ENCODE results near the gene PIN4.
"Not testable (repeated sequence)": the region's sequence is repeated elsewhere in the genome, so short reads cannot be mapped to it uniquely, and the experiment has no call there.

PIN4 gene

DNA sequence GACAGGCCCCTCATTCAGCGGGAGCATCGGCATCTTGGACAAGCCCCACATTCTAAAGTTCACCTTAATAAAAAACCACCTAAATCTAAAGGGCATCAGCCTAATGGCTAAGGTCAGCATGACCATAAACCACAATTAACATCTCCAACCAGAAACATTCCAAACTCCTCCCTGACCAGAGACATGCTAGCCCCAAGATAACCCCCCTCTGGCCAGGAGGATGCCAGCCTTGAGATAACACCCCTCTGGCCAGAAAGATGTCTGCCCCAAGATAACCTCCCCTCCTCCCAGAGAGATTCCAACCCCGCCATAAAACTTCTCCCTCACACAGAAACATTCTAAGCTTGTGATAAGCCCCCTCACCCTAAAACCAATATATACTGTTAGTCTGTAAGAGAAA is 38.8 kb downstream of the PIN4 start:
- H3K27me3 ChIP-seq (ENCODE audit: low read depth); H3K9me3 ChIP-seq; in situ Hi-C loops (cut with MboI; ENCODE audit: low sequenced_read_pairs); H3K4me3 ChIP-seq; DNase-seq (ENCODE audit: low spot score in 2 of 2); H3K4me1 ChIP-seq; H3K36me3 ChIP-seq (replicated peaks): not testable (repeated sequence)

- H3K4me3 ChIP-seq = no peak overlapping the region
- DNase-seq (ENCODE audit: low spot score in 2 of 2) = no peak
- H3K27me3 ChIP-seq (ENCODE audit: low read depth) = no peaks in the 10 kb centered on the region
- H3K36me3 ChIP-seq (replicated peaks) = peaks cover 23% of the 10 kb centered on the region
- in situ Hi-C loops (cut with MboI; ENCODE audit: low sequenced_read_pairs) = no loop called here
- peaks cover 8% of the 10 kb centered on the region for H3K9me3 ChIP-seq
- peaks cover 10% of the 10 kb centered on the region for H3K4me1 ChIP-seq
Observed at GRCh38 chrX:72230290-72230689, 48.7 kb downstream of the PIN4 start.

GRCh38 chrX:72236841-72237240 is 55.3 kb downstream of the PIN4 start:
- Histone ChIP-seq H3K36me3 (replicated peaks) (peaks cover 20% of the 10 kb centered on the region), H3K4me1 (peaks cover 5% of the 10 kb centered on the region), H3K4me3 (no peak overlapping the region), H3K27me3 (ENCODE audit: low read depth) (no peaks in the 10 kb centered on the region), H3K9me3 (no peaks in the 10 kb centered on the region)
- DNase-seq (ENCODE audit: low spot score in 2 of 2) = no peak
- in situ Hi-C loops (cut with MboI; ENCODE audit: low sequenced_read_pairs) = no loop called here

DNA sequence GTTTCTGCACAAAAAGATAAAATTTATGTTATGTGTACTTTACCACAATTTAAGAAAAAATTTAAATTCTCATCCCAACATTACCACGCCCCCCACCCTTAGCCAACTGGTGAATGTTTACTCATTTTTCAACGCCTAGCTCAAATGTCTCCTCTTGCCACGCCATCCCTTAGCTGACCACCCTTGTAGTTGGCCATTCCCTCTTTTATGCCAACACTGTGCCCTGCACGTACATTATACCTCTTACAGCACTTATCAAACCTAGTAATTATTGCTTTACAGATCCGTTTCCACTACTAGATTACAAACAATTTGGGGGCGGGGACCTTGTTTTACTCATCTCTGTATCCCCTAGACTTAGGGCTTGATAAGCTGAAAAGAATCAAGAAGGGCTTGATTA is 56.6 kb downstream of the PIN4 start:
- DNase-seq (ENCODE audit: low spot score in 2 of 2) = no peak
- Histone ChIP-seq H3K36me3 (replicated peaks) (peaks cover 20% of the 10 kb centered on the region), H3K4me3 (peak overlapping the region; percentile 67), H3K4me1 (peaks cover 6% of the 10 kb centered on the region), H3K9me3 (no peaks in the 10 kb centered on the region), H3K27me3 (ENCODE audit: low read depth) (no peaks in the 10 kb centered on the region)
- in situ Hi-C loops (cut with MboI; ENCODE audit: low sequenced_read_pairs) = no loop called here

DNA sequence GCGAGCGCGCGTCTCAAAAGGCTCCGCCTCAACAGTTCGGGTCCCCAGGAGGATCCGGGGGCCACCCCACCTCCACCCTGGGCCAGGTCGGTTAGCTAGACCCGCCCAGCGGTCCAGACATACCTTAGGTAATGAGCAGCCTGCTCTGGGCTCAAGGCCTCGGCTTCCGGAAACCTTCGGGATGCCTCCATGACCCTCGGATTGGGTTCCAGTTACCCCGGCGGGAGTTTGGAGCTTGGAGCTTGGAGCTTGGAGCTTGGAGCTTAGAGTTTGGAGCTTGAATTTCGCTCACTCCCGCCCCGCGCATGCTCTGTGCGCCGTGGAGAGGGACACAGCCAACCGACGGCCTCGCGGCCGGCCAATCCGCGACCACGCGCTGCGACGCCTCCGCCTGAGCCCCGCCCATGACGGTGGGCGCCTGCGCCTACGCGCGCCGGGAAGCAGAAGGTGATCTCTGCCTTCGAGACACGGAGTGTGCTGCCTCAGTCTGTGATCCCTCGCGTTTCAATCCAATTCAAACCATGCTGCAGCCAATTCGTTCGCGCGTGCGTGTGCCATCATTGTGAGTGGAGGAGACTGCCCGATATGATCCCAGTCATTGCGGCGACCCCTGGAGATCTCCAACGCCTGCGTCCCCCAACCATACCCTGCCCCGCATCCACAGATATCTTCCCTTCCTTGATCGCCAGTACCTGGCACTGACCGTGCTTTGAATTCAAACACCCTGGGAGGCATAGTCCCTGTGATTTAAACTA is 57.3 kb downstream of the PIN4 start, which contains the start of gene ERCC6L:
Gene ERCC6L (minus strand): TSS at position 307 of the 755 bp plus-strand sequence. CDS start 116 bp downstream, at position 191.
- no peaks in the 10 kb centered on the region for H3K27me3 ChIP-seq (ENCODE audit: low read depth)
- H3K9me3 ChIP-seq = no peaks in the 10 kb centered on the region
- H3K4me1 ChIP-seq = peaks cover 12% of the 10 kb centered on the region
- H3K36me3 ChIP-seq (replicated peaks) = peaks cover 20% of the 10 kb centered on the region
- peak within 1 kb of the TSS; percentile 67 for H3K4me3 ChIP-seq
- in situ Hi-C loops (cut with MboI; ENCODE audit: low sequenced_read_pairs) = no loop called here
- DNase-seq (ENCODE audit: low spot score in 2 of 2) = peak; percentile 92 to 97

DNA sequence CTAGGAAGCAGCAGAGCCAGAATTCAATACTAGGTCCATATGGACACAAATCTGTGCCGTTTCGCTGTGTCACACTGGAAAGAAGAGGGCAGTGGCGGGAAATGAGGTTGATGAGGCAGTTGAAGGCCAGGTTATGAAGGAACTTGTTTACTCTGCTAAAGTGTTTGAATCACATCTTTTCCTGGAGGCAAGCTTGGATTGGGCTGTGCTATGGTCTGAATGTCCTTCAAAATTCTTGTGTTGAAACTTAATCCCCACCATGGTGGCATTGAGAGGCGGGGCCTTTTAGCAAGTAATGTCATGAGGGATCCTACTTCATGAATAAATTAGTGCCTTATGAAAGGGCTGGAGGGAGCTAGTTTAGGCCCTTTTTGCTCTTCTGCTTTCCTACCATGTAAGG is 59.4 kb downstream of the PIN4 start:
- Histone ChIP-seq H3K4me3 (no peak overlapping the region), H3K27me3 (ENCODE audit: low read depth) (no peaks in the 10 kb centered on the region), H3K9me3 (no peaks in the 10 kb centered on the region), H3K4me1 (peaks cover 12% of the 10 kb centered on the region), H3K36me3 (replicated peaks) (peaks cover 6% of the 10 kb centered on the region)
- in situ Hi-C loops (cut with MboI; ENCODE audit: low sequenced_read_pairs) = no loop called here
- DNase-seq (ENCODE audit: low spot score in 2 of 2) = no peak

DNA sequence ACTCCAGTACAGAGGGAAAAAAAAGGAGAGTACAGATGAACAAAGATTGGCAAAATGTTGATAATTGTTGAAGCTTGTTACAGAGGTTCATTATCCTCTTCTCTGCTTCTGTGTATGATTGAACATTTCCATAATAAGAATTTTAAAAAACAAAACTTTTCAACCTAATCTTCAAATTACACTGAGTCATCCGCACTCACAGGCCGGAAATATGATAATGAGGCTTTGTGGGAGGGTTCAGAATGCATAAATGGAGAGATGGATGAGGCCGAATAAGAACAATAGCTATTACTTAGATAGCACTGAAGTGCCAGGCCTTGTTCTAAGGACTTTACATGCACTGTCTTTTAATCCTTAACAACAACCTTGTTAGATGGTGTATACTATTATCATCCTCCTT is 61.9 kb downstream of the PIN4 start:
- in situ Hi-C loops (cut with MboI; ENCODE audit: low sequenced_read_pairs) = no loop called here
- Histone ChIP-seq H3K9me3 (no peaks in the 10 kb centered on the region), H3K27me3 (ENCODE audit: low read depth) (no peaks in the 10 kb centered on the region), H3K36me3 (replicated peaks) (no peaks in the 10 kb centered on the region), H3K4me1 (peaks cover 9% of the 10 kb centered on the region), H3K4me3 (no peak overlapping the region)
- DNase-seq (ENCODE audit: low spot score in 2 of 2) = peak in 1 of 2 experiments; percentile 24

DNA sequence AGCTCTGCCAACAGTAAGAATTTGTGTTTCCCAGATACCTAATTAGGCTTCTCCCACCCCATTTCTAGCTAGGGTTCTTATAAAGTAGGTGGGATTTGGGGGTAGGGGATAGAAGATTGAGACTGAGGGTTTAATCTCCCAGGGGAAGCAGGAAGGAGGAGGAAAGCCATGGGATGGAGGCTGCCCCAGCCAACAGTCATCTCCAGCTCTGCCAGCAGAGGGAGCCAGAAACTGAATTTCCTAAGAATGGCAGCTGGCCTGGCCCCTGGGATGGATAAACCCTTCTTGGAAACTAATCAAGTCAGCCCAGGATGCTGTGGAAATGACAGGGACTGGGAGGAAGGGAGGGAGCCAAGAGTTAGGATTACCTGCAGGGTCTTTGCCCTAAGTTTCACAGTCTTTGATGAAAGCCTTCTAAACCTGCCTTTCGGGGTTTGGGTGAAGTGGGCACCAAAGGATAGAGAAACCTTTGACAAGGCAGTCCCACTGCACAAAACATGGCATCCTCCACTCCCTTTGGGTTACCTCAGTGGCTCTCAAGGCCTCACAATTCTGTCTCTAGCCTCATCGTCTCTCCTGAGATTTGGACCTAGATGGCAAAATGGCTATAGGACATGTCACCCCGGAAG is 64.0 kb downstream of the PIN4 start:
- H3K4me3 ChIP-seq = no peak overlapping the region
- peaks cover 6% of the 10 kb centered on the region for H3K4me1 ChIP-seq
- DNase-seq (ENCODE audit: low spot score in 2 of 2) = peak; percentile 60 to 85
- H3K9me3 ChIP-seq = no peaks in the 10 kb centered on the region
- in situ Hi-C loops (cut with MboI; ENCODE audit: low sequenced_read_pairs) = no loop called here
- no peaks in the 10 kb centered on the region for H3K27me3 ChIP-seq (ENCODE audit: low read depth)
- H3K36me3 ChIP-seq (replicated peaks) = no peaks in the 10 kb centered on the region

DNA sequence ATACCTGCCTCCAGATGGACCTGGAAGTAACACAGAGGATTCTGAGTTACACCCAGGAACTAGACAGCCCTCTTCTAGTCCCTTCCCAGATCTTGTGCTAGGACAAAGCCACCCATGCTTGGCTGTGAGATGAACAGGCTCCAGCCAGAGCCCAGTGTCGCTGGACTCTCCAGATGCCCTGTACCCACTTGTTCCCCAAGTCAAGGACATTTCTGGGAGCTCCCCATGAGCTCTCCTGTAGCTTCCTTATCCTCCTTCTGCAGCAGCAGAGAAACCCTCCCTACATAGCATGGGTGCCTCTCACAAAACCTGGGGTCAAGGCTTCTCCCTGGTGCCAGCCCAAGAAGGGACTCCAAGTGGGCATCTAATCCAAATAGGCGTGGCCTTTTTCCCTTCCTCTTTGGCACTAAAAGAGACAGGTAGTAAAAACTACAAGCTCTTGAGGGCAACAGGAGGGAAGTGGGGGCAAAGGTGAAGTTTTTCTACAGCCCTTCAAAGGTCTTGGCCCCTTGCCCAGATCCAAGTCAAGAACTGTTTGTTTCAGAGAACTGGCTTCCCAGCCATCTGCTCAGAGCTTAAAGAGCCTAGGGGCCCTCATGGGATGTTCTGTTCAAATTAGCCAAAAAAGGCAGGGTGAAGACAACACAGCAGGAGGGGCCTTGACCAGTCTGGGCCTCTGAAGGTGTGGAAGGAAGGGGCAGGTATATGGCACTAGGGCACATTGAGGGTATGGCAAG is 65.8 kb downstream of the PIN4 start:
- no peaks in the 10 kb centered on the region for H3K27me3 ChIP-seq (ENCODE audit: low read depth)
- H3K36me3 ChIP-seq (replicated peaks) = no peaks in the 10 kb centered on the region
- H3K4me3 ChIP-seq = no peak overlapping the region
- no peaks in the 10 kb centered on the region for H3K9me3 ChIP-seq
- H3K4me1 ChIP-seq = peaks cover 6% of the 10 kb centered on the region
- DNase-seq (ENCODE audit: low spot score in 2 of 2) = no peak
- in situ Hi-C loops (cut with MboI; ENCODE audit: low sequenced_read_pairs) = no loop called here

Measured in HAP-1 (cell line).